ENCODE data around the gene DOP1A.

The DOP1A gene

DNA sequence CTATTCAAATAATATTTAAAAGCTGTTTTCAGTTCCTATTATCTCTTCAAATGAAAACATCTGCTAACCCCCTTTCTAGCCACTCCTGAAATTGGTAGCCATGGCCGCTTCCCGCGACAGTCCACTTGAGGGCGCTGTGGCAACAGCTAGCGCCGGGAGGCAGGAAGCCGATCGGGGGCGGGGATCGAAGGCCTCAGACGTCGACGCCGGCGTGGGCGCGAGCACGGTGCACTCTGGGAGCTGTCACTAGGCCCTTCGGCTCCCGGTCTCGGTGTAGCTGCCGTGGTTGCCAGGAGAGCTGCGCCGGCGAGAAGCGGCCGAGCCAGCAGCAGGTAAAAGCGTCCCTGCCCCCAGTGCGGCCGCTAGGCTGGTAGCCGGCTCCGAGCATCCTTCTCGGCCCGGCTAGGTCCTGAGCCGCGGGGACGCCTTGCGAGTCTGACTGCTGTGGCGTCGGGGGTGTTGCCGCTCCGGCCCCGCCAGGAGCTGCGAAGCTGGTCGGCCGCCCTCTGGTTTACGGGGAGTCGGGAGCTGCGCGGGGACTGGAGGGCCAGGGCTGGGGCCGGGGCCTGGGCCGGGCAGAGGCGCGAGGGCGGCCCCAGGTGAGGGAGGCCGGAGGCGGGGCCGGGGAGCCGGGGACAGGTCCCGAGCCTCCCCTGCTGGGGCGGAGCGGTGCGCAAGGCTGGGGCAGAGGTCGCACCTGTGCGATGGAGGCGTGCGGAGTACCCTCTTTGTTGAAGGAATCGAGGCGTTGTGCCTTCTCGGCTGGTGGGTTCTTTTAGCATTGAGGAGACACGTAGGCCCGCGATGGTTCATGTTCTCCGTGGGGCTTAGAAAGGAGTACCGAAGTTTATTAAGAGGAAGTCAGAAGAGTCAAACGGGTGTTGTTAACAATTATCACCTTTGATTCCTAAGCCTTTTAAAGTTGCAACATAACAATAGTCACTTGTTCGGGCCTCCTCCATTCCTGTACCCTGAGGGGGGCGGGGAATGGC lies at the start of gene DOP1A:
TSS of gene DOP1A (plus strand) at position 224 of the 992 bp plus-strand sequence. CDS start 29,307 bp downstream, outside the sequence.
- peak; percentile 89 for DNase-seq

DNA sequence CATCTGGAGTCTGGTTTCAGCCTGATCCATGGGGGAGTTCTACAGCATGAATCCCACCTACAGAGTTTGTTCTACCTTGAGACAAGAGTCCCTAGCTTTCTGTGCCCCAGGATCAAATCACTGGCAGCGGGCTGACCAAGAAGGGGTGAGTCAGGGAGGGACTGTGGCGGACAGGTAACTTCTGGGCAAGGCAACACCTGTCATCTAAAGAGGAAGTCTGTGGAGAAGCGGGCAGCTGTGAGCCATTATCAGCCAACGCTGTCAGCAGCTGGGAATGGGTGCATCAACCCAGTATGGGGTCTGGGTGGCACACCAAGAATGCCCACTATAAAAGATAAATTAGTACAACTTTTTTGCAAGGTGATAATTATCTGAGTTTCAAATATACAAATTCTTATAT lies 47.7 kb upstream of the DOP1A start:
- DNase-seq: peak; percentile 12

GRCh38 chr6:83031689-83032088 lies 35.8 kb upstream of the DOP1A start:
- DNase-seq: no peak

DNA sequence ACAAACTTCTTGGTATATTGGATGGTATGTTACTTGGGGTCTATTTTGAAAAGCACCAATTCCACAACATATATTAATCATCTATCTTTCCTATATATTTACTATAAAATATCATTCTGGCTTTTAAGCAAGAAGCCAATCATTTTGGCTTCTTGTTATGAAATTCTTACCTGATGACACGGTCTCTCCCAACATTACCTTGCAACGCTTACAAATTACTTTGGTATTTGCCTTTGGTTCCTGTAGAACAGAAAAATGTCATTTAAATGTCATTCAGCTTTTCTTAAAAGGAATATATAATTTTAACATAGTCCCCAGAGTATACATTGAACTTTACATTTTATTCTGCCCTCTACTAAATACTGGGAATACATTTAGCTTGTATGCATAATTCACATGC lies 29.2 kb upstream of the DOP1A start:
- DNase-seq: no peak

- DNase-seq: no peak
These were observed 24.9 kb upstream of the DOP1A start for GRCh38 chr6:83042467-83043053.

- no peak for DNase-seq
These were observed 23.2 kb upstream of the DOP1A start for GRCh38 chr6:83044091-83044768.

- no peak for DNase-seq
These were observed 20.3 kb upstream of the DOP1A start for GRCh38 chr6:83047065-83047754.

DNA sequence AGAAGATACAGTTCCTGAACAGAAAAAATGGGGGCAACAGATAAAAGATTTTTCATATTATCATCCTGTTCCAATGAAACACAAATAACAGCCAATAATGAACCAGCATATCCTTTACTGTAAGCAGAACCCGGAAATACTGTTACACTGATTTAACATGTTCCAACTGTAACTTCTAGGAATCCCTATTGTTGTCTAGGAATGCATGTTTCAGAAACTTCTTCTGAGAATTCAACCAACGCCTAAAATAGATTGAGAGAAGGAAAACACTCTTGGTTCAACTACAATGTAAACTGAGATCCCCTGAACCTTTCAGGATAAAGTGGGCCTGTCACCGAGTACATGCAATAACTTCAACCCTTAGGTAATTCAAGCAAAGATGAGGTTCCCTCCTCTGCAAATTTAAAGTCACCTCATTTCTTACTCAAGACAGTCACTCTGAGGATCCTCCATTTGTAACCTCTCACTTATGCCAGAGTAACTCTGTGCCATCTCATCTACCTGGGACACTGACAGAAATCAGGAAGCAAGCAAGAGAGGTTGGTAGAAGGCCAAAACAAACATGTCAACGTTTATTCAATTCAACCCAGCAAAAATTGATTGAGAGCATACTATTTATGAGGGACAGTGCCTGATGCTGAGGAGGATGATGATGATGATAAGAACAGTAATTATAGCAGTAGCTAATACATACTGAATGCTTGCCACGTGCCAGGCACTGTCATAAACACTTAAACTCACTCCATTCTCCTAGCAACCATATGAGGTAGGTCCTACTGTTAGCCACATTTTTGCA lies 15.9 kb upstream of the DOP1A start:
- DNase-seq: peak; percentile 8

GRCh38 chr6:83053678-83054077 lies 13.8 kb upstream of the DOP1A start:
- no peak for DNase-seq

- no peak for DNase-seq
These were observed 12.0 kb upstream of the DOP1A start for GRCh38 chr6:83055366-83055964.

DNA sequence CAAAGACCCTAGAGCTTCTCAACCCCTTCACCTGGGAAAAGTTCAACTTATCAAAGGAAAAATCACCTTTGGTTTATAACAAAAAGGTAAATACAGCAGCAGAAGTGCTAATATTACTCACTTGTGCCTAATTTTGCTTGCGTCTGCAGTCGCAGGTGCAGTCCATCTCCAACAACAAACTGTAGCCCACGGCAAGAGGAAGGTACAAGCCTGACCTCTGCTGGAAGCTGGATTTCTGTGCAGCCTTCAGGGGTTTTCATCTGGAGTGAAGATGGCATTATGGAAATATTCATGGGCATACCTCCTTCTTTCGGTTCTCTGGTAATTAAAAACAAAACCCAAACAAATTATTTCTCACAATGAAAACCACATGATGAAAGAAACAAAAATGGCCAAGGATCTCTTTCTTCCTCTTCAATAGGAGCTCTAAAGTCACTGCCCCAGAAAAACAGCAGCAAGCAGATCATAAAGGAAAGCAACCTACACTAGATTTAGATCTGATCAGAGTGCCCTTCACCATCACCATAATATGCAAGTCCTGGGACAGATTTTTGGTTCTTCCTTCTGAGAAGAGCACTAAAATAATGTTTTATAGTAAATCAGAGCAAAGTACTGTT lies 9.7 kb upstream of the DOP1A start:
- peak; percentile 14 for DNase-seq

- no peak for DNase-seq
These were observed 6.3 kb upstream of the DOP1A start for GRCh38 chr6:83061190-83061589.

DNA sequence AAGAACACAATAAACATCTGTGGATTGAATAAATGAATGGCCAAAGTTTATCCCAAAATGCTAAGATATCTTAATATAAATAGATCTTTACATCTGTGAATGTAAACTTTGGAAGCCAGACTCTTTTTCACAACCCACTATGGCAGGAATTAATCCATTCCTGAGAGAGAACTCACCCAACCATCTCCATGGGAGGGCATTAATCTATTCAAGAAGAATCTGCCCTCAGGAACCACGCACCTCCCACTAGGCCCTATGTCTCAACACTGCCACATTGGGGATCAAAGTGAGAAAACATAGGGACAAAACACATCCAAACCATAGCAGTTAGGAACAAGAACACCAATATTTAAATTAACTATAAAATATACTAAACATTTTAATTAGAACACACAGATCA lies 5.2 kb upstream of the DOP1A start:
- DNase-seq: no peak

DNA sequence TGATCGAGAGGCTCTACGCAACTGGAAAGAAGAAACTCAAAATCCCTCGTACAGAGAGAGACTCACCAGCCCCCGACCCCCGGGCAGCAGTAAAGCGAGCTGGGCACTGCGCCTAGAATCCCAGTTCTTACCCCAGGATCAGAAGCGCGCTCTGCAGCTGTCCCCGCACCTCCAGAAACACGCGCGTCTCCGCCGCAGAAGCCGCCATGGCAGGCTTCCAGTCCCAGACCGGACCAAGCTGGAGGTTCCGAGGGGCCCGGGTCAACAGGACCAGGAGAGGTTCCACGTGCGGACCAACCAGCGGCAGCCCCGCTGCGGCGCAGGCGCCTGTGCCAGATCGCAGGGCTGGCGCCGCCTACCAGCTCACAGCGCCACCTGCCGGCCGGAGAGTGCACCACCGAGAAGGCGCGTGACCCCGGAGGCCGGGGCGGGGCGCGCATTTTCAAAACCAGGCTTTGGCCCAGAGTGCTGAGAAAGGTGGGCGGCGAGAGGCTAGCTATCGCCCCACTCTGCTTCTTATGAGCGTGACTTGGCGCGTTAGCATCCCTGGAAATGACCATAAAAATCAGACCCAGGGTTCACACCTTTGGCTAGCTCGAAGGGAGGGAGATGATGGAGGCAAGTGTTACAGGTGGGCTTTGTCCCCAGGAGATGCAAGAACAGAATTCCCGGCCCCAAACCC lies 1.8 kb upstream of the DOP1A start, which contains the start of gene UBE3D:
TSS of gene UBE3D (minus strand) at position 331 of the 682 bp plus-strand sequence. CDS start at position 208, 123 bp downstream.
- DNase-seq: peak; percentile 66

DNA sequence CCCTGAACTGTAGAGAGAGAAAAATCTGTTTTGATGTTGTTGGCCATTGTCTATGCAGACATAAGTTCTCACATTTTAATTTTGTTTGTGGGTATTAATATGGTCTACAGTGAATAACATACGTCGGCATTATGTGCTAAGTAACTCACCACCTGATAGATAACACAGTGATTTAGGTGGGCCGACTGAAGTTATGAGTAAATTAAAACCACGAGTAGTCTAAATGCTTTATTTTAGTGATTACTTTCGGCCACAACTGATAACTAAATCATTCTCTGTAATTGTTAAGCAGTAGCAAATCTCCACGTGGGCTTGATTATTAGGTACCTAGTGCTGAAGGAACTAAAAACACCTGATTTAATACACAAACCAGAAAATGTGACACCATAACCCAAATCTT lies 1.1 kb downstream of the DOP1A start:
- no peak for DNase-seq

- no peak for DNase-seq
These were observed 2.2 kb downstream of the DOP1A start for GRCh38 chr6:83069633-83070032.

GRCh38 chr6:83071023-83071422 lies 3.6 kb downstream of the DOP1A start:
- no peak for DNase-seq

DNA sequence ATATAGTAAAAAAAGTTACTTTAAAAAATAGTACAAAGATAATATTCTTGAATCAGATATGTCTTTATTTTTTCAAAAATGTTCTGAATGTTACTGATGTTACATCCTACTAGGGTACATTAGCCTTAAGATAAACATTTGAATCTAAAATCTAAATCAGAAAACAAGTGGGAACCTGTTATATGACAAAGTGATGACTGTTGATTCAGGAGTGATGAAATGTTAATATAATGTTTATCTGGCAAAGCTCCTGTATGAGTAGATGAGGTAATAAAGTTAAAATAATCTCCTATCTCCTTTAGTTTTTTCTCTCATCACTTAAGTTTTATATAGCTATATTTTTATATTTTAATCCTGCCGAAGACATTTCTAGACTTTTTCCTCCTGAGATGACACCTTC lies 4.2 kb downstream of the DOP1A start:
- no peak for DNase-seq

GRCh38 chr6:83072726-83073125 lies 5.3 kb downstream of the DOP1A start:
- DNase-seq: no peak

GRCh38 chr6:83073615-83074014 lies 6.1 kb downstream of the DOP1A start:
- DNase-seq: no peak

DNA sequence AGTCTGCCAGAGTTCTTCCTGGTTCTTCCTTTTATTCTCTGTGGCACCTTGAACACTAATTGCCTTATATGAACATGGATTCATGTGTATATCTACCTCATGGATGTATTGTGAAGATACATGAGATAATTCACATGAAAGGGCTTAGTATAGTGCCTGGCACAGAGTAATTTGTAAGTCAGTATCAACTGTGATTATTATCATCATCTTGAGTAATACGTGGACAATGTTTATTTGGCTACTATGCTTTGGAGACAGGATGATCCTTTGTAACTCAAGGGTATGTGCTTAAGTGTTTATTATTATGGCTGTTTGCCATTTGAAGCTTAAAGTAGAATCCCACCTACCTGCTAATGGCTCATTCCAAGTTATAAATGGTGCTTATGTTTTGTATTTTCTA lies 16.0 kb downstream of the DOP1A start:
- DNase-seq: no peak

All from NCI-H510A (cell line).